GM19324 (cell line): ENCODE measurements around the gene METTL16.

Experiments
- ATAC-seq: cut with Tn5 transposase; IDR thresholded peaks from one replicate; pipeline ENCODE4 v1.9.1; 2021; ENCODE audit warnings: mild to moderate bottlenecking, moderate library complexity; ENCODE audit not compliant: unreplicated experiment, low FRiP score

METTL16 gene

GRCh38 chr17:2385240-2386210 is 126.2 kb downstream of the METTL16 start:
- ATAC-seq, result no peak

GRCh38 chr17:2384439-2385127 is 127.1 kb downstream of the METTL16 start:
- no peak for ATAC-seq

- no peak for ATAC-seq
Measured at GRCh38 chr17:2383628-2384167, 128.0 kb downstream of the METTL16 start.

GRCh38 chr17:2380950-2381649 is 130.6 kb downstream of the METTL16 start:
- no peak for ATAC-seq

- no peak for ATAC-seq
Measured at GRCh38 chr17:2380226-2380922, 131.3 kb downstream of the METTL16 start.

GRCh38 chr17:2379489-2380225 is 132.0 kb downstream of the METTL16 start:
- no peak for ATAC-seq

GRCh38 chr17:2378905-2379304 is 132.8 kb downstream of the METTL16 start:
- ATAC-seq, result no peak

GRCh38 chr17:2377659-2378058 is 134.0 kb downstream of the METTL16 start:
- ATAC-seq, result no peak

GRCh38 chr17:2376107-2376506 is 135.6 kb downstream of the METTL16 start:
- ATAC-seq, result no peak

- ATAC-seq, result no peak
Measured at GRCh38 chr17:2375406-2375805, 136.3 kb downstream of the METTL16 start.

GRCh38 chr17:2374549-2375285 is 137.0 kb downstream of the METTL16 start:
- ATAC-seq, result no peak

GRCh38 chr17:2373179-2373578 is 138.5 kb downstream of the METTL16 start:
- ATAC-seq, result no peak

- no peak for ATAC-seq
Measured at GRCh38 chr17:2372681-2373080, 139.0 kb downstream of the METTL16 start.

- ATAC-seq, result no peak
Measured at GRCh38 chr17:2372180-2372579, 139.5 kb downstream of the METTL16 start.

- no peak for ATAC-seq
Measured at GRCh38 chr17:2371183-2372130, 140.2 kb downstream of the METTL16 start.

GRCh38 chr17:2370211-2370589 is 141.5 kb downstream of the METTL16 start:
- ATAC-seq, result no peak

GRCh38 chr17:2369551-2370210 is 142.0 kb downstream of the METTL16 start:
- ATAC-seq, result no peak
